Smooth muscle cell (in vitro differentiated cells): ENCODE measurements around the gene CSF2. TPM values are rescaled to one million over a fixed set of nuclear protein-coding genes. Genes with fewer than 3 reads are reported as not detected.

Source experiments
- DNase-seq: peaks from one replicate; lab custom pipeline; 2025; ENCODE audit not compliant: unreplicated experiment; lab: John Stamatoyannopoulos, UW
- H2AFZ ChIP-seq: fragments of 200-600 bp; sonication (generic); 2 replicates; pipeline ENCODE4 v1.6.0; 2016; ENCODE audit warnings: antibody characterized with exemption, low read depth, mild to moderate bottlenecking
- H3F3A ChIP-seq: fragments of 200-600 bp; sonication (generic); 2 replicates; pipeline ENCODE4 v1.6.0; 2017; ENCODE audit warnings: antibody characterized with exemption, low read depth
- H3K27ac ChIP-seq: fragments of 200-600 bp; sonication (generic); 2 replicates; pipeline ENCODE4 v1.5.1; 2016; ENCODE audit warnings: low read depth, mild to moderate bottlenecking
- H3K27me3 ChIP-seq: fragments of 200-600 bp; sonication (generic); 2 replicates; pipeline ENCODE4 v1.6.1; 2016; ENCODE audit warnings: low read depth, mild to moderate bottlenecking
- H3K36me3 ChIP-seq: fragments of 200-600 bp; sonication (generic); 2 replicates; pipeline ENCODE4 v1.5.1; 2016; ENCODE audit warnings: low read depth
- H3K4me1 ChIP-seq: fragments of 200-600 bp; sonication (generic); 2 replicates; pipeline ENCODE4 v1.5.1; 2016; ENCODE audit warnings: low read depth
- H3K4me2 ChIP-seq: fragments of 200-600 bp; sonication (generic); 2 replicates; pipeline ENCODE4 v1.6.0; 2016; ENCODE audit warnings: mild to moderate bottlenecking
- H3K4me3 ChIP-seq: fragments of 200-600 bp; sonication (generic); 2 replicates; pipeline ENCODE4 v1.5.1; 2016; ENCODE audit warnings: mild to moderate bottlenecking
- H3K79me2 ChIP-seq: fragments of 200-600 bp; sonication (generic); 2 replicates; pipeline ENCODE4 v1.6.0; 2016; ENCODE audit warnings: low read depth, mild to moderate bottlenecking
- H3K9ac ChIP-seq: fragments of 200-600 bp; sonication (generic); 2 replicates; pipeline ENCODE4 v1.6.0; 2016; ENCODE audit warnings: low read depth
- H3K9me3 ChIP-seq: fragments of 200-600 bp; sonication (generic); replicated peaks from 2 replicates; pipeline ENCODE4 v1.5.1; 2016; ENCODE audit warnings: low read depth
- H4K20me1 ChIP-seq: fragments of 200-600 bp; sonication (generic); 2 replicates; pipeline ENCODE4 v1.6.0; 2016; ENCODE audit warnings: low read depth
- WGBS: methylation state at CpG from one replicate; pipeline ENCODE4 v1.1.7; 2016; ENCODE audit warnings: low lambda C conversion rate; 5-methylcytosine and 5-hydroxymethylcytosine counted together
- polyA plus RNA-seq: library from polyadenylated mRNA; unstranded; fragments of >200 nt; fragmentation: Nextera tagmentation; extraction: Ambion mirVana; gene quantifications from 2 replicates; pipeline ENCODE4 v1.2.1, GENCODE V29; 2016
- total RNA-seq: library from RNA; depleted of rRNA; stranded (reverse); fragments of >200 nt; gene quantifications from 2 replicates; pipeline ENCODE4 v1.2.3, GENCODE V29; 2014
- TF ChIP-seq, protein P1 (sequence below): fragments of 200-600 bp; sonication (generic); IDR thresholded peaks from 2 replicates; pipeline ENCODE4 v1.5.1; 2017; ENCODE audit warnings: borderline replicate concordance, mild to moderate bottlenecking, antibody characterized with exemption; ENCODE audit not compliant: insufficient read depth, poor library complexity, severe bottlenecking

The CSF2 gene
- total and polyA plus RNA-seq, 2 experiments from 2014 or later, result not detected

DNA sequence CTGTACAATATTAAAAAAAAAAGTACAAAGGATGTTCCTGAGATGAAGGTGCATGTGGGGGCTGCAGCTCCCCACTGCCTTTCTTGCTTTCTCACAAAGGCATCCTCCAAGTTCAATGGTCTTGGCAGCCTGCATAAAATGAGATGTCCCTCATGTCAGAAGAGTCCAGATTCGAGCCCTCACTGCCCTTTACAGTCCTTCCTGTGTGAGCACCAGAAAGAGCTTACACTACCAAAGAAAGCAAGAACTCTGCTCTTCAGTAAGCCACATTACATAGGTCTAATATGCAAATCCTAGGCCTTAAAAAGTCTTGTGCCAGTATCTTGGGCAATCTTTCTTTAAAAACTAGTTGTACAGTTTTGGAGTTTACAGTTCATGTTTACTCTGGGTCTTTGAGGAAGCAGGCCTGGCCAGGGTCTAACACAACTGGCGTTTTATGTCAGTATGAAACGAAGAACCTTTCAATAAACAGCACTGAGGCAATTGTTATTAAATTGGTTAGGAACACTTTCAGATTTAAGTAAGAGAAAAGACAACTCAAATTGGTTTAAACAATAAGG lies 36.0 kb downstream of the CSF2 start:
- no peaks in the 10 kb centered on the region for H3K79me2 ChIP-seq
- H3K9ac ChIP-seq, result no peak overlapping the region
- no peaks in the 10 kb centered on the region for H3K27me3 ChIP-seq
- no peaks in the 10 kb centered on the region for H3K9me3 ChIP-seq
- H4K20me1 ChIP-seq, result no peaks in the 10 kb centered on the region
- H3K27ac ChIP-seq, result no peak overlapping the region
- no peak overlapping the region for H3K4me2 ChIP-seq
- H3K4me1 ChIP-seq, result no peaks in the 10 kb centered on the region
- H3K36me3 ChIP-seq, result no peaks in the 10 kb centered on the region
- no peak overlapping the region for H2AFZ ChIP-seq
- no peaks in the 10 kb centered on the region for H3F3A ChIP-seq
- no peak for DNase-seq
- TF ChIP-seq, protein P1, sequence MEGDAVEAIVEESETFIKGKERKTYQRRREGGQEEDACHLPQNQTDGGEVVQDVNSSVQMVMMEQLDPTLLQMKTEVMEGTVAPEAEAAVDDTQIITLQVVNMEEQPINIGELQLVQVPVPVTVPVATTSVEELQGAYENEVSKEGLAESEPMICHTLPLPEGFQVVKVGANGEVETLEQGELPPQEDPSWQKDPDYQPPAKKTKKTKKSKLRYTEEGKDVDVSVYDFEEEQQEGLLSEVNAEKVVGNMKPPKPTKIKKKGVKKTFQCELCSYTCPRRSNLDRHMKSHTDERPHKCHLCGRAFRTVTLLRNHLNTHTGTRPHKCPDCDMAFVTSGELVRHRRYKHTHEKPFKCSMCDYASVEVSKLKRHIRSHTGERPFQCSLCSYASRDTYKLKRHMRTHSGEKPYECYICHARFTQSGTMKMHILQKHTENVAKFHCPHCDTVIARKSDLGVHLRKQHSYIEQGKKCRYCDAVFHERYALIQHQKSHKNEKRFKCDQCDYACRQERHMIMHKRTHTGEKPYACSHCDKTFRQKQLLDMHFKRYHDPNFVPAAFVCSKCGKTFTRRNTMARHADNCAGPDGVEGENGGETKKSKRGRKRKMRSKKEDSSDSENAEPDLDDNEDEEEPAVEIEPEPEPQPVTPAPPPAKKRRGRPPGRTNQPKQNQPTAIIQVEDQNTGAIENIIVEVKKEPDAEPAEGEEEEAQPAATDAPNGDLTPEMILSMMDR, result no peak
- no peak overlapping the region for H3K4me3 ChIP-seq
- WGBS, result 88% methylated on average over 3 of the region's 3 CpGs

DNA sequence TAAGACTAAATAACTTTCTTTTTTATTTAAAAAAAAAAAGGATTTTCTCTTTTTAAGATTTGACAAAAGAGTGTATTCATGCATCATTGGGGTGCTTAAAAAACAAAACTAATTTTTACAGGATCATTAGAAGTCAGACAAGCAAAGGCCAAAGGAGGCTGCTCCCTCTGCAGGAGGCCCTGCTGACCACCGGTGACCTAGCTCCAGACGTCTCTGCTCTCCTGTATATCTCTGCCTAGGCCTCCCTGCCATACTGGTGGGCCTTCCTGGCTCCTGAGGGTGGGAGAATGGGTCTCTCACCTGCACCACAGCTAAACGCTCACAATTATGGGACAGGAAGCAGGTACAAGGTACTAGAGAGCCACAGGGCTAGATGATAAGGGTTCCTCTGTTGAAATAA lies 36.6 kb downstream of the CSF2 start:
- H3F3A ChIP-seq, result no peaks in the 10 kb centered on the region
- no peaks in the 10 kb centered on the region for H4K20me1 ChIP-seq
- no peaks in the 10 kb centered on the region for H3K79me2 ChIP-seq
- no peak for DNase-seq
- H3K27me3 ChIP-seq, result no peaks in the 10 kb centered on the region
- H3K4me3 ChIP-seq, result no peak overlapping the region
- no peak overlapping the region for H3K27ac ChIP-seq
- H3K9ac ChIP-seq, result no peak overlapping the region
- TF ChIP-seq, protein P1, result no peak
- H2AFZ ChIP-seq, result no peak overlapping the region
- WGBS, result 72% methylated on average over 3 of the region's 3 CpGs
- no peaks in the 10 kb centered on the region for H3K9me3 ChIP-seq
- no peaks in the 10 kb centered on the region for H3K4me1 ChIP-seq
- H3K36me3 ChIP-seq, result no peaks in the 10 kb centered on the region
- H3K4me2 ChIP-seq, result no peak overlapping the region

DNA sequence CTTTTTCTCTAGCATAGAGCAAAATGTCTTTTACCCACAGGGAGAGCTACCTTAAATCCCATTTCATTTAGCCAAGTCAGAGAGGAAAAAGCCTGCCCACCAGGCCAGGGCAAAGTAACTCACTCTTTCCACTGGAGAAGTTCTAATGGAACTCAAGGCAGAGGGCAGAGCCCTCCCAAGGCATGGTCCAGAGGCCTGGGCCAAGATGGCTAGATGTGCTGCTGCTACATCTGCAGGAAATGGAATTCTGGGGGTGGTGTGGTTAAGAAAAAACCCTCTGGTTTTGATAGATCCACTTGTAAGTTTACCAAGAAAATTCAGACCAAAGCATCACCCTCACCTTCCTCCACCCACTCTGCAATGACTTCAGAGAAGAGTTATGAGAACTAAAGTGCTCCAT lies 37.3 kb downstream of the CSF2 start:
- TF ChIP-seq, protein P1, result no peak
- no peak overlapping the region for H2AFZ ChIP-seq
- H3F3A ChIP-seq, result no peaks in the 10 kb centered on the region

DNA sequence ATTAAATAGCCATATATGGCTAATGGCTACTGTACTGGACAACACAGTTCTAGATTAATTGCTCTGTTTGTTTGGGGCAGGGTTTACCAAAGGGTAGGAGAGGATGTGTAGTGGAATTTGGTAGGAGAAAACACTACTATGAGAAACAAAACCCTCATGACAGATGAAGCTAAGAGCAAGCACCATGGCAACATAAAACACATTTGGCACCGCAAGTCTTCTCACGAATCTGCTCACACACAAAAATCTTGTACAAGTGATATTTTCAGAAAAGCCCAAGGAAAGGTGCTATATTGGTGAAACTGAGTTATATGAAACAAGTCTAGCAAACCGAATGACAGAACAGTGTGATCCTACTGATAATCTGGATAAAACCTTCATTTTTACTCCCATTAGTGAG lies 38.5 kb downstream of the CSF2 start:
- H3F3A ChIP-seq, result no peaks in the 10 kb centered on the region
- no peaks in the 10 kb centered on the region for H3K4me1 ChIP-seq
- no peak overlapping the region for H2AFZ ChIP-seq
- H3K79me2 ChIP-seq, result no peaks in the 10 kb centered on the region
- WGBS, result 93% methylated on average over 3 of the region's 3 CpGs
- H3K27ac ChIP-seq, result no peak overlapping the region
- no peaks in the 10 kb centered on the region for H4K20me1 ChIP-seq
- TF ChIP-seq, protein P1, result no peak
- DNase-seq, result no peak
- no peak overlapping the region for H3K9ac ChIP-seq
- H3K4me2 ChIP-seq, result no peak overlapping the region
- H3K36me3 ChIP-seq, result no peaks in the 10 kb centered on the region
- H3K9me3 ChIP-seq, result no peaks in the 10 kb centered on the region
- no peak overlapping the region for H3K4me3 ChIP-seq
- H3K27me3 ChIP-seq, result no peaks in the 10 kb centered on the region

More for the DNA sequence above, 37.3 kb downstream of the CSF2 start:
- no peaks in the 10 kb centered on the region for H3K36me3 ChIP-seq
- DNase-seq, result no peak
- H3K9me3 ChIP-seq, result no peaks in the 10 kb centered on the region
- H3K9ac ChIP-seq, result no peak overlapping the region
- no peak overlapping the region for H3K4me2 ChIP-seq
- H3K4me1 ChIP-seq, result no peaks in the 10 kb centered on the region
- no peaks in the 10 kb centered on the region for H3K27me3 ChIP-seq
- H4K20me1 ChIP-seq, result no peaks in the 10 kb centered on the region
- H3K4me3 ChIP-seq, result no peak overlapping the region
- no peak overlapping the region for H3K27ac ChIP-seq
- H3K79me2 ChIP-seq, result no peaks in the 10 kb centered on the region
